HG02798 (cell line): ENCODE measurements around the gene CNGA1.

Source experiments
- ATAC-seq: cut with Tn5 transposase; IDR thresholded peaks from one replicate; pipeline ENCODE4 v1.9.1; 2021; ENCODE audit warnings: mild to moderate bottlenecking; ENCODE audit not compliant: unreplicated experiment, poor library complexity

The CNGA1 gene

DNA sequence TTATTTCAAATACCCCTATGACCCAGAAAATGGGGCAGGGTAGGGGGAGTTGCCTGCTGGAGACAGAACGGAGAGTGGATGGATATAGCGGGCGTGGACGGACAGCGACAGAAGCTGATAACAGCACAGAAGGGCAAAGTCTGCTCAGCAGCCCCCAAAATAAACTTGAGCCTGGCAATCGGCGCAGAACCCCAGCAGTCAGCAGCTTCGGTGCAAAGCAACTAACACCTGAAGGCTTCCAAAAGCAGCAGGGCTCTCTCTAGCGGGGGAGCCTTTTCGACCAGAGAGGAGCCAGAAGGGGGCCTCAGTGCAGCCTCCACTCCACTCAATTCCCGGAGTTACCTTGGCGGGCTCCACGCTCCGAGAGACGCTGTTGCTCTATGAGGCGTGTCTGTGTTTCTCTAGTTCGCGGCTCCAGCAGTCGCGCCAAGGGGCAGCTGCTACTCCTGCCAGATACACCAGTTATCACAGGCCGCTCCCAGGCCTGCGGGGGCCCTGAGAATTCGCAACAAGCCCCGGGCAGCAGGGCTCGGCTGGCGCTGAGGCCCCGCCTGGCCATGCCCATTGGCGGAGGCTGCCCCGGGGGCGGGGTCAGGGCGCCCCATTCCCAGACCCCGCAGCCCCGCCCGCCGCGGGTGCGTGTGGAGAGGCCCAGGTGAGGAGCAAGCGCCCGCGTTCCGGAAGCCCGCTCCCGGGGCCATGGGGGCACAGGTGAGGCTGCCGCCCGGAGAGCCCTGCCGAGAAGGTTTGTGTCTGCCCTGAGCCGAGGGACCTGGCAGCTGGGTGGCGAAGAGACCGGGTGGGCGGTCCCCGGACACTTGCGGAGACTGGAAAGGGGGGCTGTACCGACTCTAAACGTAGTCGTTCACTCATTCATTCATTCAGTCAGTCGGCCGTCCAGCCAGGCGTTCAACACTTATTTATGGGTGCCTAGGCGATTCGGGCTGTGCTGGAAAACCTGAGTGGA lies at the start of gene CNGA1, which contains the start of gene NIPAL1:
TSS of gene CNGA1 (minus strand) at position 541 of the 967 bp plus-strand sequence. CDS start 63,992 bp downstream, outside the sequence.
TSS of gene NIPAL1 (plus strand) at position 632 of the 967 bp plus-strand sequence. CDS start at position 700, 68 bp downstream.
- peak; percentile 94 for ATAC-seq

DNA sequence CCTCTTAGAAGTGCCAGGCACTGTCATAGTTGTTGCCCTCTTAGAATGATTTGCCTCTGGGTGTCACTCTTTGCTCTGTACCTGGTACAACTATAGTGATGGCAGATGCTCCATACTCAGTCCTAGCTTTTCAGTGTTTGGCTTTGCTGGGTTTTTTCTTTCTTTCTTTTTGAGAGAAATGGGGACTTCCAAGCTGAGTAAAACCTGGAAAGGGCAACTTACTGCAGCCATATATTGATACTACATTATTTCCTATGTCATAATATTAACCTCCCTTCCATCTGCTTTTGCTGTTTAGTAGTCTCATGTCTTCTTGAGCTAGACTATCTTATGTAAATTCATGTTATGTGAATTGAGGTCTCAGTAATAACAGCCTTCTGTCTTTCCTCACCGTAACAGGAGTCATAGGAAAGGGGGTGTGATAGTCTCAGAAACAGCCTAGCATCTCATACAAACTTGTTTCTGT lies 49.1 kb upstream of the CNGA1 start:
- peak; percentile 66 for ATAC-seq

DNA sequence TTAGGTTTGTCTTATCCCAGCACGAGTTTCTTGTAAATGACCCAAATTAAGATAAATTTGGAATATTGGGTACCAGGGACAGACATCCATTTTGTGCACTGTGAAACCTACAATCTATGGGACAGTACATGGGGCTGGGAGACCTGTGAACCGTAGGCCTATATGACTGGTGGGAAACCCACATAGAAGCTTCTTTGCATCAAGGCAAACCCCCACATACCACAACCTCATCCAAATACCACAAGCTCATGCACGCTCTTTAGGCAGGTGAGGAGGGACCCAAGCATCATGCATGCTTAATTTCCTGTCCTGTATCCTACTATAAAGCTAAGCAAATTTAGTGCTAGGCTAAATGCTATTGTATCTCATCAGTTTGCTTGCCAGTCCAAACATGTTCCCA lies 47.9 kb upstream of the CNGA1 start:
- ATAC-seq: peak; percentile 48

DNA sequence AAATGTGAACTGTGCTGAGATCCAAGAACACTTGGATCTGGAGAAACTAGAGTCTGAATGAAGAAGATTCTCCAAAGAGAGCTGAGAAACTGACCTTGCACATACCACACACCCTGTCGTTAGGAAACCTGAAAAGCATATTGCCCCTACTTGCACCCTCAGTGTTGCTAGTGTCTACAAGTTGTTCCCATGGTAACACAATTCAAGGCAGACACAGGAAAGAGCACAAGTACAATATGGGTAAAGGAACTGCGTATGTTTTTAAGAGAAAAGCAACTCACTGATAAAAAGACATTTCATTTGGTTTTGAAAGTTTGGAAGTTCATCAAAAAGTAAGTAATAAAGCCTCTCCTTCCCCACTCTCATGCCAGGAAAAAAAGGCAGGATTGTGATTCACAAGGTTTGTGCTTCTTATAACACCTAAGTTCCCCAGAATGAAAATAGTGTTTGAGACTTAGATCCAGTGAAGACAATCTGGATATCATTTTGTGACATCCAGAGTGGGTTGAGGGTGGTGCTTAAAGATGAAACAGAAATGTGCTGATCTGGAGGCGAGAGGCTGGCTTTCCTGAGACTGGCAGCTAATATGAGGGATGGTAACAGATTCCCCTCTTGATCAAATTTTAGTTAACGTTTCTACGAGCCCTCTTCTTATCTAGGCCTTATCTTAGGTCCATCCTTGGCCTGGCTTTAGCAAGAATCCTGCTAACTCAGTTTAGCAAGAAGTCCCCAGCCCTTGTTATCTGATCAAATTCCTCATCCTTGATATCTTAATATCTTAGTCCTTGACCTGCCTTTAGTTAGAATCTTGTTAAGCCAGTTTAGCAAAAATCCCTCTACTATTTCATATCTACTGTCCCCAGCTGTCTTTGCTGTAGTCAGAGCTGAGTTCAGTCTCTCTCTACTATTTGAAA lies 42.4 kb upstream of the CNGA1 start:
- no peak for ATAC-seq

DNA sequence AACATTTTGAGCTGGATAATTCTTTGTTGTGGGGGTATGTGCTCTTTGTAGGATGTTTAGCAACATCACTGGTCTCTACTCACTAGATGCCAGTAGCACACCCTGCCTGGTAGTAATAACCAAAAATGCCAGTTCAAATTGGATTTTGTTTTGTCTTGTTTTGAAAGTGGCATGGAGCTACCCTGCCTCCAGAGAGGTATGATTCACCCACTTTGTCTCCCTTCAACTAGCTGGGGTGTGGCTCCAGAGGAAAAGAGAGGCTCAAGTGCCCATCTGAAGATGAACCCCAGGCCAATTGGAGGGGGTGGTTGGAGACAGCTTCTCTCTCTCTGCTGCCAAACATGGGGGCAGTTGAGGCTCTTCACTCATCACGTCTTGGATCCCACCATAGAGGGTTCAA lies 34.6 kb upstream of the CNGA1 start:
- ATAC-seq: no peak

DNA sequence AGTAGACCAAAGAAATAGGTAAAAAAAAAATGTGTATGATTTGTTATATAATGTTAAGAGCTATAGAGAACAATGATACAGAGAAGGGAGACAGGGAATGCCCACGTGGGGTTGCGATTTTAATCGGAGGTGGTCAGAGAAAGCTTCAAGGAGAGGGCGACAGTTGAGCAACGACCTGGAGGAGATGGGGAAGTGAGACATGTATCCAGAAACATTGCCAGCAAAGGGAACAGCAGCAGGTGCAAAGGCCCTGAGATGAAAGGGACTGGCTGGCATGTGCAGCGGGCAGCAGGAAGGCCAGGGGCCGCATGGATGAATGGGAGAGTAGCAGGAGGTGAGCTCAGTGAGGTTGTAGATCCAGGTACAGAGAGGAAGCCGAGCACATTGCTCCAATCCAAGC lies 33.0 kb upstream of the CNGA1 start:
- ATAC-seq: no peak

DNA sequence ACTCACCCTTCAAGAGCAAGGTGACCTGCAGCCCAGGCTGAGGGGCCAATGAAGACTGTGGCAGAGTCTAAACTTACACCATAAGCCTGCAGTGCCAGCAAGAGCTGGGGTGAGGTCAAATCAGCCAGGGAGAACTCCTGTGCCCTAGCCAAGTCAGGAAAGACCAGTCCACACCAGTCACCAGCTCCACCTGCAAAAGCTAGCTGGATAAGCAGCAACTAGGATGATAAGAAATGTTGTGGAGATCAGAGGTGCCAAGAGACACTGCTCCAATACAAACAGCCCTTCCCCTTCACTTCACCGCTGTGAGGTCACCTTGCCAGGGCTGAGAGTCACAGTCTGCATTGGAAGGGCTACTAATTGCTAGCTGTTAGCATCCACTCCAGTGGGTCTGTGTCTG lies 31.4 kb upstream of the CNGA1 start:
- ATAC-seq: no peak

DNA sequence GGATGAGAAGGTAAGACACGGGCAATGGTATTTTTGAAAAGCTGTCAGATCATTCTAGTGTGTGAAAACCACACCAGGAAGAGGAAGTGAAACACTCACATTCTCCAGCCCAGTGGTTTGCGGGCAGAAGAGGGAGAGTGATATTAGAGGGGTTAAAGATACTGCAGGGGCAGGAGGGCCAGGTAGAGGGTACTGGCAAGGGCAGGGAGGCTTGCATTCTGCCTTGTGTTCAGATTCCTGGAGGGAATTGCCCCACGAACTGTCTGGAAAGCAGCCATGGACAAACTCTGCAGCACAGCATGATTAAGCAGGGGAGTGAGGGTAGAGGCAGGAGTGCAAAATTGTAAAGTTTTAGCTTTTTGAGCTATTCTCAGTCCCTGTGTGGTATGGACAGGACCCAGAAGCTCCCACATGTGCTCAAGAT lies 31.0 kb upstream of the CNGA1 start:
- ATAC-seq: peak; percentile 99

DNA sequence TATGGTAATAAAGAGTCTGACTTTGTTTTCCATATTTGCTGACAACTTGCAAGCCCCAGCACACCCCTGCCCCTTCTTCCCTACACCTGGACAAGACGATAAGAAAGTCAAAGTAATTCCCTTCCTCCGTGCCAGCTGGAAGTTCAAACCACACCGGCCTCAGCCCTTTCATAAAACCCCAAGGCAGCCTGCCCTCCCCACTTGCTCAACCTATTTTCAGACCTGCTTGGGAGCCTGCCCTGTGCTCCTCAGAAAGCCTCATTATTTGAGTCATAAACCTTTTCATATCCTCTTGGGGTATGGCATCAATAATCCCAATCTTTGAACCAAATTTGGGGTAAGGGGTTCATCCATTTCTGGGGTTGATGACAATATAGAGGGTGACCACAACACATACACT lies 29.6 kb upstream of the CNGA1 start:
- ATAC-seq: no peak

DNA sequence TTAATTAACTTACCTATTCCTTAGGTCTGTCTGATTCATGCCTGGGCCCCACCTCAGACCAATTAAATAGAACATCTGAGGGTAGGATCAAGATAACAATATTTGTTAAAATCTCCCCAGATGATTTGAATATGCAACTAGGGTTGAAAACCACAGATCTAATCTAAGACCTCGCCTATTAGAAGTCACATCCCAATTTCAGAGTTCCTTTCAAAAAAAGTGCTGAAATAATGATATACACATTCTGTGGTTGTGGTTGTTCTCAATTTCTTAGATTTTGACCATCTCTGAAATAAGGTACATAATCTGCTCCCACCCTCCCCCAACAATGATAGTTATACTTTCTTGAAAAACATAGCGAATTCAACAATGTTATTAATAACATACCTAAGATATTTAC lies 27.8 kb upstream of the CNGA1 start:
- no peak for ATAC-seq

DNA sequence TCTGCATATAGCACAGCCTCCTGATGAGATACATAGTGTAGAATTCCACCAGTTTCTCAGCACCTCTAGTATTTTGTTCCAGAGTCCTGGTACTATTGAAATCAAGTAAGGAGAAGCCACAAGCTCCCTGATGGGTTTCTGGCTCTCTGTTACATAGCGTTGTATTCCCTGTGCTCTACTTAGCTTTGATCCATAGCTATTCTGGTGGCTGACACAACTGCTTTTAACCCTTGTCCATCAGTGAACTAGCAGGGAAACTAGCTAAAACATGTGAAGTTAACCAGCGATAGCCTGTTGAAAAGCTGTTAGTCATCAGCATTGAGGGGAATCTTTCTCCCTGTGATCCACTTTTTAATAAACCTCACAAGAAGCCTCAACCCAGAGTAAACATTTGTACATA lies 27.0 kb upstream of the CNGA1 start:
- no peak for ATAC-seq

DNA sequence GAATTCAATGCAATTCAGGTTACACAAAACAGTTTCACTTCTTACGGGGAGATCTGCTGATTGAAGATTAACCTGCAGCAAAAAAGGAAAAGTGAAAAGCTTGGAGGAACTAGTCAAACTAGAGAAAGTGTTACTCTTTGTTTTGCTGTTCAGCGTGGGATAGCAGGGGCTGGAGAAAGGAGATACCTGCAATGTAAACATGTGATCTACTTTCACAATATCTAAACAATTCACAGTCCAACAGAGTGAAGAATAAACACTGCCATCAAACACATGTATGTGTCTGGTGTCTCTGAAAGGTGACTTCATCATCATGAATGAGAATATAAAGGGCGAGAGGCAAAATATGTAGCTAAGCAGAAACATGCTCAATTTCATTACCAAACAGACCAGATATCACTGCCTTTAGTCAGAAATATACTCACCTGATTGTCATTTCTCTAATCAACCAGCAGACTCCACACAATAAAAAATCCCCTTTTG lies 26.5 kb upstream of the CNGA1 start:
- peak; percentile 19 for ATAC-seq

DNA sequence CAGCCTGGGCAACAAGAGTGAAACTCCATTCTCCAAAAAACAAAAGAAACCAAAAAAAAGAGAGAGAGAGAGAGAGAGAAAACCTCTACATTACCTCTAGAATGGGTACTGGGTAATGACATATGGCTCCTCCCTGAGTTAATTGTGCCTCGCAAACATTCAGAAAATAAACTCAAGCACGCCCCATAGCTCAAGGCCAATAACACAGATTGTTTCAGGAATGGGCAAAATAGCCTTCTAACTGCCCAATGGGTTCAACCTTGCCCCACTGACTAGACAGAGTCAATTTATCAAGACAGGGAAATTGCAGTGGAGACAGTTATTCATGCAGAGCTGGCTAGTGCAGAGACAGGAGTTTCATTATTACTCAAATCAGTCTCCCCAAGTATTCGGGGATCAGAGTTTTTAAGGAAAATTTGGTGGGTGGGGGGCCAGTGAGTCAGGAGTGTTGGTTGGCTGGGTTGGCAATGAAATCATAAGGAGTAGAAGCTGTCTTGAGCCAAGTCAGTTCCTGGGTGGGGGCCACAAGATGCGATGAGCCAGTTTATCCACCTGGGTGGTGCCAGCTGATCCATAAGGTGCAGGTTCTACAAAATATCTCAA lies 25.2 kb upstream of the CNGA1 start:
- no peak for ATAC-seq

DNA sequence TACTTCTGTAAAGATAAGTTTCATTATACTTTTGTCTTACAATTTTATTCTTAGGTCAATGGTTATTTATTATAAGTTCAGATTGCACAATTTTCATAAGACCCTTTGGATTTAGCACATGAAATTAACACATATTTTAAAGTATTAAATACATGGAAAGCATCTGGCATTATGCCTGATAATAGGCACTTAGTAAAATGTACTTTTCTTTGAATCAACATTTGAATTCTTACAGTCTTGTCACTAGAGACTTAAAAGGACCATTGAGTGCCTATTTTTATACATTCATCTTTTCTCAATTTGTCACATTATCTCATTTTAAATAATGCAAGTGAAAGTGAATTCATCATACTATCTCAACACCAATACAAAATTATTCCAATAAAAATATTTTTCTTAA lies 23.1 kb upstream of the CNGA1 start:
- ATAC-seq: no peak

DNA sequence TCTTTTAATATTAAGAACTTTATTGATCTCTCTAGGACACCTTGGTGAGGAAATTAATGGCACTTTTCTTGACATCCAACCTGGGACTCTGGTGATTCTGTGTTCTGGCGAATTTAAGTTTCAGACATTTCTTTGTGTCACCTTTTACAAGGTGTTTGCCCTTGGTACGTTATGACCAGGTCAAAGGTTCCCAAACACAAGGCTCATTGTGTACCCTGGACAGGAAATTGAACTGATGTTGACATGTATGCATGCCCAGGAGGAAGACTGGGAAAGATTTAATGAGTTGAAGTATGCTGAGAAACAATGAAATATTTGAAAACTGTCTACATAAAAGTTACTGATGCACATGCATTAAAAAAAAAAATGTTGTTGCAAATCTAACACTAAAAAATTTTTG lies 22.2 kb upstream of the CNGA1 start:
- no peak for ATAC-seq

DNA sequence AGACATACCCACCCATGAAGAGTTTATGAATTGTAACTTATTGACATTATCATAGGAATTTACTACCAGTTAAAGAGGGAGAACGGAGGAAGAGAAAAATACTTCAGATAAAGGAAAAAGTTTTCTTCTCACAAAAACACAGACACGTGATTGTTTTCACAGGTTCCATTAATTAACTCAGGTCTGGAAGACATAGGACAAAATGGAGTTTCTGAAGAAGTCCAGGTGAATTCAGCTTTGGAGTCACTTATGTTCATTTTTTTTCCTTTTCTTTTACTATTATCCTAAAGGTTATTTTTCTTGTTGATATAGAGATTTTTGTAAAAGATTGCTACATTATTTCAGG lies 20.6 kb upstream of the CNGA1 start:
- ATAC-seq: no peak

DNA sequence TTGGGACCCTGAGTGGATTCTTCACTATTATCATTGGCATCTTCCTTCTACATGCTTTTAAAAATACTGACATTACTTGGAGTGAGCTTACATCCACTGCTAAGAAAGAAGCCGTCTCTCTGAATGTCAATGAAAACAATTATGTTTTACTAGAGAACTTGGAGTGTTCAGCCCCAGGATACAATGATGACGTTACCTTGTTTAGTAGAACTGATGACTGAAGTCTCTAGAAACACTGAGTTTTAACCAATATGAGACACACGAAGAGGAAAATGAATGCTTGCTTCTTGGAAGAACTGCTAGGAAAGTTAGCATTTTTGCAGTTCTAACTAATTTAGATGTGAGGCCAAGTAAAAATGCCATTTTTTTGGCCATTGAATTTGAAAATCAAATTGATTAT lies 19.5 kb upstream of the CNGA1 start:
- no peak for ATAC-seq

DNA sequence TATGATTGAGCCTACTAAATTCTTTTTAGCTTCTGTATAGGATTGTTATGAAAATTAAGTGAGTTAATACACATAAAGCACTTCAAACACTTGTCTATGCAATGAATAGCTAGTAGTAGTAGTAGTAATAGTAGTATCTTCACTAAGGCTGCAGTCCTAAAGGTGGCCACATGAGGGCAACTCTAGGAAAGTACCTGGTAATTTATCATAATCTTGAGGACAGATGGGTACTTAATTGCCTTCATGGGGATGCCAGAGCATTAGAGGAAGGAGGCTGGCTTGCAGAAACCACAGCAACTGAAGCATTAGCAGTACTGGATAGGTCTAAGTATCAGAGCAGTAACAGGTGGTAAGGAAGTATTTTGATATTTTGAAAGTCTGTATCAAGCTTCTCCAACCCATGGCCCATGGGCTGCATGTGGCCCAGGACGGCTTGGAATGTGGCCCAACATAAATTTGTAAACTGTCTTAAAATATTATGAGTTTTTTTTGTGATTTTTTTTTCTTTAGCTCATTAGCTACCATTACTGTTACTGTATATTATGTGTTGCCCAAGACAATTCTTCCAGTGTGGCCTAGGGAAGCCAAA lies 17.4 kb upstream of the CNGA1 start:
- ATAC-seq: peak; percentile 74

DNA sequence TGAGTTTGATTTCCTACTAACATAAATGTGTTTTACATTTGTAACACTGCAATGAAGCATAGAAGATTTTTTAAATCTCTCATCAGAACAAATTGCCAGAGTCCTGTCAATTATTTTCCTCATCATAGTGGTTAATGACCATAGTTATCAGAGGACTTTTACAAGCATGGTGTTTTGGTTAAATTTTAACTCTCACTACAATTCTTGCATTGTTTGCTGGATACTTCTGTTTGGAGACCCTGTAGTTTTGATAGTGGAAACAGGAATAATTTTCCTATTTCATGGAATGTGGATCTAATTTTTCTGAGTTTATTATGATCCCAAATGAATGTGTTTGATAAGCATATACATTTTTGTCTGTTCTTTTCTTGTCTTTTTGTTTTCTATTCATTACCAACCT lies 16.9 kb upstream of the CNGA1 start:
- no peak for ATAC-seq

DNA sequence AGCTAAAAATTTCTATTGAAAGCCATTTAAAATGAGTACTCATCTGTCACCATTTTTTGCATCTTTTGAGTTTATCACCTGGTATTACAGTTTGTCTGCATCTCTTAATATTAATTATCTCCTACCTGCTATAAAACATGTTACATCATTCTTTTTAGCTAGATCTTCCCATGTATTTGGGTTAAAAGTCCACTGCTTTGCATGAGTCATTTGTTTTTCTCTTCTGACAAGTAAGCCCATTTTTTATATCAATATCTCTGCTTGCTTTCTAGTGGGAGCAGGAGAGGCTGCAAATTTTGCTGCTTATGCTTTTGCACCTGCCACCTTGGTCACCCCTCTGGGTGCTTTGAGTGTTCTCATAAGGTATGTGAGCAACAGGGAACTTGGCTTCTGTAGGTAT lies 16.2 kb upstream of the CNGA1 start:
- no peak for ATAC-seq
